ENCODE data around the gene BTBD17.

DNA sequence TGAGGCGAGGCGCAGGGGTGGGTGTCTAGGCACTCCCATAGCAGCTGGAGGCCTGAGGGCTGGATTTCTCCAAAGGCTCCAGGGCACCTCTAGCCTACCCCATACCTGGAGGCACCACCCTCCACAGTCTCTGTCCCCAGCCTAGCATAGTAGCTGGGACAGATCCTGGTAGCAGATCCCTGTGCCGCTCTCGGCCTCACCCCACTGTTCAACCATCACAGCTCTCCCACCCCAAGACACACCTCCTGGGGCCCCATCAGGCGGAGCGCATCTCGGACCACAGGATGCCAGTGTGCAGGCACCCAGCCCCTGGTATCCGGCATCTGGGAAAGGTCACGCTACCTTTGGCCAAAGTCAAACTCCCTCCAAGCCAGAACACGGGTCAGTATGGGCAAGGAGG is 7.1 kb downstream of the BTBD17 start:
- TF ChIP-seq POLR2A (IDR thresholded peaks at IDR 0.05; ENCODE audit: borderline replicate concordance, extremely low read depth, insufficient read depth, insufficient read length) (no peak), CEBPB (IDR thresholded peaks at IDR 0.05; ENCODE audit: low read depth) (no peak), RAD21 (IDR thresholded peaks at IDR 0.05; ENCODE audit: low read depth) (no peak)
- TF ChIP-seq, protein P1, sequence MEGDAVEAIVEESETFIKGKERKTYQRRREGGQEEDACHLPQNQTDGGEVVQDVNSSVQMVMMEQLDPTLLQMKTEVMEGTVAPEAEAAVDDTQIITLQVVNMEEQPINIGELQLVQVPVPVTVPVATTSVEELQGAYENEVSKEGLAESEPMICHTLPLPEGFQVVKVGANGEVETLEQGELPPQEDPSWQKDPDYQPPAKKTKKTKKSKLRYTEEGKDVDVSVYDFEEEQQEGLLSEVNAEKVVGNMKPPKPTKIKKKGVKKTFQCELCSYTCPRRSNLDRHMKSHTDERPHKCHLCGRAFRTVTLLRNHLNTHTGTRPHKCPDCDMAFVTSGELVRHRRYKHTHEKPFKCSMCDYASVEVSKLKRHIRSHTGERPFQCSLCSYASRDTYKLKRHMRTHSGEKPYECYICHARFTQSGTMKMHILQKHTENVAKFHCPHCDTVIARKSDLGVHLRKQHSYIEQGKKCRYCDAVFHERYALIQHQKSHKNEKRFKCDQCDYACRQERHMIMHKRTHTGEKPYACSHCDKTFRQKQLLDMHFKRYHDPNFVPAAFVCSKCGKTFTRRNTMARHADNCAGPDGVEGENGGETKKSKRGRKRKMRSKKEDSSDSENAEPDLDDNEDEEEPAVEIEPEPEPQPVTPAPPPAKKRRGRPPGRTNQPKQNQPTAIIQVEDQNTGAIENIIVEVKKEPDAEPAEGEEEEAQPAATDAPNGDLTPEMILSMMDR (IDR thresholded peaks at IDR 0.05 in 2 of 3, conservative IDR thresholded peaks at IDR 0.05 in 1 of 3; ENCODE audit: borderline replicate concordance in 1 of 3, insufficient read depth in 1 of 3, low read depth in 2 of 3, low read length in 2 of 3) = no peak
- TF ChIP-seq, protein P2, sequence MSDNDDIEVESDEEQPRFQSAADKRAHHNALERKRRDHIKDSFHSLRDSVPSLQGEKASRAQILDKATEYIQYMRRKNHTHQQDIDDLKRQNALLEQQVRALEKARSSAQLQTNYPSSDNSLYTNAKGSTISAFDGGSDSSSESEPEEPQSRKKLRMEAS (IDR thresholded peaks at IDR 0.05) = no peak

All from HCT116 (cell line).